ENCODE measurements around the gene MAGI3. TPM values are rescaled to one million over a fixed set of nuclear protein-coding genes. Genes with fewer than 3 reads are reported as not detected.
"Not testable (repeated sequence)": the region's sequence is repeated elsewhere in the genome, so short reads cannot be mapped to it uniquely, and the experiment has no call there.

Gene MAGI3
- total RNA-seq, 1 experiment from 2014 or later, result 20.8 TPM

- no peak for DNase-seq (ENCODE audit: low spot score)
Measured at GRCh38 chr1:113686891-113687618, 296.7 kb downstream of the MAGI3 start.

GRCh38 chr1:113691184-113691583 lies 300.9 kb downstream of the MAGI3 start:
- DNase-seq (ENCODE audit: low spot score), result no peak

- DNase-seq (ENCODE audit: low spot score), result no peak
Measured at GRCh38 chr1:113692342-113692741, 302.0 kb downstream of the MAGI3 start.

- DNase-seq (ENCODE audit: low spot score), result no peak
Measured at GRCh38 chr1:113692824-113693431, 302.6 kb downstream of the MAGI3 start.

GRCh38 chr1:113694910-113695309 lies 304.6 kb downstream of the MAGI3 start:
- DNase-seq (ENCODE audit: low spot score), result no peak

GRCh38 chr1:113701429-113701828 lies 311.1 kb downstream of the MAGI3 start:
- DNase-seq (ENCODE audit: low spot score), result no peak

GRCh38 chr1:113714606-113715269 lies 324.4 kb downstream of the MAGI3 start:
- DNase-seq (ENCODE audit: low spot score), result no peak

GRCh38 chr1:113717506-113717905 lies 327.2 kb downstream of the MAGI3 start:
- DNase-seq (ENCODE audit: low spot score), result not testable (repeated sequence)

- DNase-seq (ENCODE audit: low spot score), result not testable (repeated sequence)
Measured at GRCh38 chr1:113718621-113719020, 328.3 kb downstream of the MAGI3 start.

GRCh38 chr1:113721010-113721409 lies 330.7 kb downstream of the MAGI3 start:
- no peak for DNase-seq (ENCODE audit: low spot score)

GRCh38 chr1:113732802-113733201 lies 342.5 kb downstream of the MAGI3 start:
- DNase-seq (ENCODE audit: low spot score), result no peak

GRCh38 chr1:113734357-113735055 lies 344.2 kb downstream of the MAGI3 start:
- no peak for DNase-seq (ENCODE audit: low spot score)

Small RNAs within 50 kb of the gene (small RNA-seq; reads per million reads assigned to genes)
- not detected for gene MTND5P20
